Ectodermal cell (in vitro differentiated cells): ENCODE measurements around the gene NECAP2.
"Not testable (repeated sequence)": the region's sequence is repeated elsewhere in the genome, so short reads cannot be mapped to it uniquely, and the experiment has no call there.

Experiments used
- H3K27ac ChIP-seq: 2 replicates; pipeline ENCODE4 v1.7.0; 2013; ENCODE audit warnings: mild to moderate bottlenecking, low read depth, low read length; ENCODE audit not compliant: insufficient read depth, poor library complexity, severe bottlenecking
- H3K27me3 ChIP-seq: 2 replicates; pipeline ENCODE4 v1.7.0; 2013; ENCODE audit warnings: mild to moderate bottlenecking, low read length; ENCODE audit not compliant: insufficient read depth, control insufficient read depth, poor library complexity, severe bottlenecking
- H3K36me3 ChIP-seq: one replicate; pipeline ENCODE4 v1.7.0; 2013; ENCODE audit warnings: low read length; ENCODE audit not compliant: control insufficient read depth, insufficient read depth
- H3K4me1 ChIP-seq: one replicate; pipeline ENCODE4 v1.7.0; 2013; ENCODE audit warnings: low read length; ENCODE audit not compliant: control insufficient read depth, insufficient read depth
- H3K4me3 ChIP-seq: 2 replicates; pipeline ENCODE4 v1.7.0; 2013; ENCODE audit warnings: low read depth, low read length, control low read depth; ENCODE audit not compliant: insufficient read depth
- H3K9me3 ChIP-seq: 2 replicates; pipeline ENCODE4 v1.7.0; 2013; ENCODE audit warnings: mild to moderate bottlenecking, low read length, moderate library complexity; ENCODE audit not compliant: control insufficient read depth
- WGBS, 2 experiments: methylation state at CpG; one replicate each; pipeline ENCODE4 v1.1.7; 2013; ENCODE audit warnings: missing lambda C conversion rate in 2 of 2; 5-methylcytosine and 5-hydroxymethylcytosine counted together

Gene NECAP2

DNA sequence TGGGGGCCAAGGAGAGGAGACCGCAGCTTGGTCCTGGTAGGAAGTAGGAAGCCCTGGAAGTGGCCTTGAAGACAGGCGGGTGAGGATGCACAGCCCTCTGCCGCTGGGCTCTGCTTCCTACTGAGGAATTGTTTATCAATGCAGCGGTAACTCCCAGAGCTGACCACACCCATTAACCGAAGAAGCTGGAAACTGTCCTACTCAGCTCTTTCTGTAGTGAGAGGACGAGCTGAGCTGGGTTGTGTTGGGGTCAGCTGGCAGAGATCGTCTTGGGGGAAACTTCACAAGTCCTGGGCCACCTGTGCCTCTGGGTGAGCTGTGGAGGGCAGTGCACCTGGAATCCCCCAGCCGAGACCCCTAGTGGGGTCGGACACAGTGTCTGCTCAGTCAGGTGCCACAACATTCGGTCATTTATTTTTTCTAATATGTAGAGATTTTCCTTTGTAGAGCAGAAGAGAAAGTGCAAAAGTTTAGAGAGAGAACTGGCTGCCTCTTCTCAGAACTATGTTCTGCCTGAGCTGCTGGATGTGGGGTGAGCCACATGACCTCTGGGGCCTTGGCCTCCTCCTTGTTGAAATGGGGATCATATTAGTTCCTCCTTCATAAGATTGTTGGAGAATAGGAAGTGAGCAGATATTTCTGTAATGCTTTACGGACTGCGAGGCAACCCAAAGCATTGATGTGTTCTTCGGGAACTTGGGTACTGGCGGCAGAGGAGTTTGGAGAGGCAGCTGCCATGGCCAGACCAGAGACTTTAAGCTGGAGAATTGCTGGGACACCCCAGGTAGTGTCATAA, 3.6 kb downstream of the NECAP2 start:
- Histone ChIP-seq H3K4me1 (no peaks in the 10 kb centered on the region), H3K27ac (no peak overlapping the region), H3K9me3 (no peaks in the 10 kb centered on the region), H3K36me3 (peaks cover 37% of the 10 kb centered on the region), H3K4me3 (no peak overlapping the region), H3K27me3 (no peaks in the 10 kb centered on the region)
- WGBS, 2 experiments: 94 to 95% methylated on average over 14 of the region's 14 CpGs

DNA sequence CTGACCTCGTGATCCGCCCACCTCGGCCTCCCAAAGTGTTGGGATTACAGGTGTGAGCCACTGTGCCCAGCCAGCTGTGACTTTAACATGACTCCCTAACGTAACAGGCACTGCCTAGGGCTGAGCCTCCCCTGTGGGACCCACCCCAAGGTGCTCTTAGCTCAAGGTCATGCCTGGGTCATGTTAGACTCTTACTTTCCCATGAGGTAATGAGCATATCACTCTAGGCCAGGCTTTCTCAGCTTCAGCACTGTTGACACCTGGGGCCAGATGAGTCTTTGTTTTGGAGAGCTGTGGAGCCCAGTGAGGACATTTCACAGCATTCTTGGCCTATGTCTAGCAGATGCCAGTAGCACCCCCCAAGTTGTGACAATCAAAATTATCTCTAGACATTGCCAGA, 4.5 kb downstream of the NECAP2 start:
- Histone ChIP-seq H3K27ac (no peak overlapping the region), H3K36me3 (peaks cover 39% of the 10 kb centered on the region), H3K9me3 (no peaks in the 10 kb centered on the region), H3K4me1 (no peaks in the 10 kb centered on the region), H3K27me3 (no peaks in the 10 kb centered on the region), H3K4me3 (no peak overlapping the region)
- 94 to 96% methylated on average over 4 of the region's 4 CpGs for WGBS, 2 experiments

- Histone ChIP-seq H3K27me3 (no peaks in the 10 kb centered on the region), H3K9me3 (no peaks in the 10 kb centered on the region), H3K27ac (no peak overlapping the region), H3K4me3 (no peak overlapping the region), H3K4me1 (no peaks in the 10 kb centered on the region), H3K36me3 (peaks cover 39% of the 10 kb centered on the region)
- 96 to 98% methylated on average over 10 of the region's 10 CpGs for WGBS, 2 experiments
Measured at GRCh38 chr1:16446116-16446515, 5.6 kb downstream of the NECAP2 start.

GRCh38 chr1:16447641-16448040, 7.1 kb downstream of the NECAP2 start:
- Histone ChIP-seq H3K27ac (no peak overlapping the region), H3K4me3 (no peak overlapping the region), H3K4me1 (no peaks in the 10 kb centered on the region), H3K9me3 (no peaks in the 10 kb centered on the region), H3K27me3 (no peaks in the 10 kb centered on the region), H3K36me3 (peaks cover 43% of the 10 kb centered on the region)
- WGBS, 2 experiments: 94 to 95% methylated on average over 9 of the region's 9 CpGs

GRCh38 chr1:16449065-16449464, 8.5 kb downstream of the NECAP2 start:
- H3K4me3 ChIP-seq: no peak overlapping the region
- no peak overlapping the region for H3K27ac ChIP-seq
- peaks cover 34% of the 10 kb centered on the region for H3K36me3 ChIP-seq
- WGBS, 2 experiments: 93 to 95% methylated on average over 4 of the region's 4 CpGs
- no peaks in the 10 kb centered on the region for H3K4me1 ChIP-seq
- no peaks in the 10 kb centered on the region for H3K27me3 ChIP-seq
- H3K9me3 ChIP-seq: no peaks in the 10 kb centered on the region

GRCh38 chr1:16449666-16450065, 9.1 kb downstream of the NECAP2 start:
- peaks cover 28% of the 10 kb centered on the region for H3K36me3 ChIP-seq

DNA sequence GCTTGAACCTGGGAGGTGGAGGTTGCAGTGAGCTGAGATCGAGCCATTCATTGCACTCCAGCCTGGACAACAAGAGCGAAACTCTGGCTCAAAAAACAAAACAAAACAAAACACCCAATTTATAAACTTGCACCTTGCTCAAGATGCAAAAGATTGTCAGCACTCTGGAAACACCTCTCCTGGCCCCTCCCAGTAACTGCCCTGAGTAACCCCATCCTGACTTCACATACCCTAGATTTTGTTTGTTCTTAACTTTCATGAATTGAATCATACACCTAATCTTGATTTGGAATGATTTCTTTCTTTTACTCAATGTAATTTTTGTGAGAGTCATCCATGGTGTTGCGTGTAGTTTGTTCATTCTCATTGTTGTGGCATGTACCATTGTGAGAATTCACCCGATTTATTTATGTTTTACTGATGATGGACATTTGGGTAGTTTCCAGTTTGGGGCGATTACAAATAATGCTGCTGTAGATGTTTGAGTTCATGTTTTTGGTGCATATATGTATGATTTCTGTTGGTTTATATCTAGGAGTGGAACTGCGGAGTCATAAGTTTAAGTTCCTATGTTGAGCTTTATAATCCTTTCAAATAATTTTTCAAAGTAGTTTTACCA, 10.4 kb downstream of the NECAP2 start:
- Histone ChIP-seq H3K4me1 (no peaks in the 10 kb centered on the region), H3K9me3 (no peaks in the 10 kb centered on the region), H3K4me3 (no peak overlapping the region), H3K27ac (no peak overlapping the region), H3K27me3 (no peaks in the 10 kb centered on the region), H3K36me3 (peaks cover 35% of the 10 kb centered on the region)
- 74 to 81% methylated on average over 6 of the region's 6 CpGs for WGBS, 2 experiments

More at GRCh38 chr1:16449666-16450065, 9.1 kb downstream of the NECAP2 start:
- no peak overlapping the region for H3K4me3 ChIP-seq
- no peaks in the 10 kb centered on the region for H3K27me3 ChIP-seq
- no peaks in the 10 kb centered on the region for H3K9me3 ChIP-seq
- H3K4me1 ChIP-seq: no peaks in the 10 kb centered on the region
- 92 to 94% methylated on average over 5 of the region's 5 CpGs for WGBS, 2 experiments
- no peak overlapping the region for H3K27ac ChIP-seq

DNA sequence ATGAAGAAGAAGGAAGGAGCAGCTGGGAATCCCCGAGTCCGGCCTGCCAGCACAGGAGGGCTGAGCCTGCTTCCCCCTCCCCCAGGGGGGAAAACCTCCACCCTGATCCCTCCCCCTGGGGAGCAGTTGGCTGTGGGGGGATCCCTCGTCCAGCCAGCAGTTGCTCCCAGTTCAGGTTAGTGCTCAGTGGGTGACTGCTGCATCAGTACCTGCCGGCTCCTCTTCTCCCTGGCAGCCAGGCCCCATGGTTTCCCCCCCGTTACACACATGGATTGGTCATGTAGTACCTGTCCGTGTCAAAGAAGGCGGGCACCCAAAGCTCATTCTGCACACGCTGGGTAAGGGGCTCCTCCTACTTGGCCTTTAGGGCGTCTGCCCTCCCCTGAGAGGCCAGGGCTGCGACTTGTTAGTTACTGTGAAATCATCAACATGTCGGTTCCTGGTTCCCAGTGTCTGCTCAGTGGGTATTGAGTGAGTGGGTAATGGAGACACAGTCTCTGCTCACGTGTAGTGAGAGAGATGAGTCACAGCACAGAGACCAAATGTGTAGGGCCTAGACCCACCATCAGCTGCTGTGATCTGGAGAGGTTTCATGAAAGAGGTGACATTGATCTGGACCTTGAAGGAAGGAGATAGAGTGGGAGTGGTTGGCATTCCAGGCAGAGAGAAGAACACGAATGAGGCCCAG, 11.5 kb downstream of the NECAP2 start:
- H3K4me3 ChIP-seq: no peak overlapping the region
- peaks cover 39% of the 10 kb centered on the region for H3K36me3 ChIP-seq
- H3K27ac ChIP-seq: no peak overlapping the region
- H3K4me1 ChIP-seq: no peaks in the 10 kb centered on the region
- H3K27me3 ChIP-seq: no peaks in the 10 kb centered on the region
- WGBS, 2 experiments: 93 to 94% methylated on average over 13 of the region's 13 CpGs
- no peaks in the 10 kb centered on the region for H3K9me3 ChIP-seq

DNA sequence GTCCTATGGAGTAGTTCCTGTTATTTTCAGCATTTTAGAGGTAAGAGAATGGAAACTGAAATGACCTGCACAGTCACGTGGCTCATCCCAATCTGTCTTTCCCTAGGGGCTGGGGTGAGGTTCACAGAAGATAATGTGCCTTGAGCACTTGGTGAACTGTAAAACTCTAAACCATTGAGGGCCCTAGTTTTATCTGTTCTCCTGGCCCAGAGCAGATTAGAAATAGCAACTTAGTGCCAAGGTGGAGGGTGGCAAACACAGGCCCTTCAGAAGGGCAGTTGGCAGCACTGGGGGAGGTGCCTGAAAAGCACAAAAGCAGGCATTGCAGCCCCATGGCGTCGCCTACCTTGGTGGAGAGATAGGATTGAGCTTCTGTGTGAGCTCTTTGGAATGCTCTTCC, 14.4 kb downstream of the NECAP2 start:
- peaks cover 39% of the 10 kb centered on the region for H3K36me3 ChIP-seq
- not testable (repeated sequence) for H3K4me3 ChIP-seq

DNA sequence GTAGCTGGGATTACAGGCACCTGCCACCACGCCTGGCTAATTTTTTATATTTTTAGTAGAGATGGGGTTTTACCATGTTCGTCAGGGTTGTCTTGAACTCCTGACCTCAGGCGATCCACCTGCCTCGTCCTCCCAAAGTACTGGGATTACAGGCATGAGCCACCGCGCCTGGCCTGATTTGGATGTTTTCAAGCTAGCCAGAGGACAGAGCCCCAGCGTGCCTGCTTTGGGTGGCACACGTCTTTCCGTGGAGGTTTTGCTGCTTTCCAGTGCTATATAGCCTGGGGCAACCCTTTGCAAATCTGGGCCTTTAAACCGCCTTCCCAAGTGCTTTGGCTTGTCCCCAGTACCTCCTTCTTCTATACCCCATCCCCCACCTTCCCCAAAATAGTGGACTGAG, 15.6 kb downstream of the NECAP2 start:
- H3K27me3 ChIP-seq, H3K27ac ChIP-seq, H3K4me3 ChIP-seq, H3K9me3 ChIP-seq, H3K4me1 ChIP-seq: not testable (repeated sequence)
- 94% methylated on average over 10 of the region's 10 CpGs for WGBS, 2 experiments
- H3K36me3 ChIP-seq: peaks cover 42% of the 10 kb centered on the region

More for the DNA sequence above, 14.4 kb downstream of the NECAP2 start:
- WGBS, 2 experiments: 91 to 96% methylated on average over 3 of the region's 3 CpGs
- H3K27me3 ChIP-seq, H3K4me1 ChIP-seq, H3K27ac ChIP-seq, H3K9me3 ChIP-seq: not testable (repeated sequence)
